HL-60 (cell line): Measurements from ENCODE around the gene IRGC.

Experiments
- GABPA ChIP-seq: IDR thresholded peaks from 2 replicates; pipeline ENCODE4 v1.6.1; 2012; ENCODE audit warnings: low read depth
- POLR2AphosphoS5 ChIP-seq: IDR thresholded peaks from 2 replicates; pipeline ENCODE4 v1.6.1; 2012; ENCODE audit warnings: low read depth
- TF ChIP-seq, protein P1 (sequence below): IDR thresholded peaks from one replicate; pipeline ENCODE4 v1.5.1; 2011; ENCODE audit warnings: low read length, control low read depth, inconsistent platforms; ENCODE audit not compliant: insufficient read depth
- TF ChIP-seq, protein P2 (sequence below): IDR thresholded peaks from 2 replicates; pipeline ENCODE4 v1.6.1; 2012; ENCODE audit warnings: low read depth; ENCODE audit not compliant: insufficient replicate concordance

GRCh38 chr19:43675269-43675879 is 40.5 kb upstream of the IRGC start:
- TF ChIP-seq, protein P1, sequence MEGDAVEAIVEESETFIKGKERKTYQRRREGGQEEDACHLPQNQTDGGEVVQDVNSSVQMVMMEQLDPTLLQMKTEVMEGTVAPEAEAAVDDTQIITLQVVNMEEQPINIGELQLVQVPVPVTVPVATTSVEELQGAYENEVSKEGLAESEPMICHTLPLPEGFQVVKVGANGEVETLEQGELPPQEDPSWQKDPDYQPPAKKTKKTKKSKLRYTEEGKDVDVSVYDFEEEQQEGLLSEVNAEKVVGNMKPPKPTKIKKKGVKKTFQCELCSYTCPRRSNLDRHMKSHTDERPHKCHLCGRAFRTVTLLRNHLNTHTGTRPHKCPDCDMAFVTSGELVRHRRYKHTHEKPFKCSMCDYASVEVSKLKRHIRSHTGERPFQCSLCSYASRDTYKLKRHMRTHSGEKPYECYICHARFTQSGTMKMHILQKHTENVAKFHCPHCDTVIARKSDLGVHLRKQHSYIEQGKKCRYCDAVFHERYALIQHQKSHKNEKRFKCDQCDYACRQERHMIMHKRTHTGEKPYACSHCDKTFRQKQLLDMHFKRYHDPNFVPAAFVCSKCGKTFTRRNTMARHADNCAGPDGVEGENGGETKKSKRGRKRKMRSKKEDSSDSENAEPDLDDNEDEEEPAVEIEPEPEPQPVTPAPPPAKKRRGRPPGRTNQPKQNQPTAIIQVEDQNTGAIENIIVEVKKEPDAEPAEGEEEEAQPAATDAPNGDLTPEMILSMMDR = no peak
- TF ChIP-seq POLR2AphosphoS5 (no peak), GABPA (no peak)
- TF ChIP-seq, protein P2, sequence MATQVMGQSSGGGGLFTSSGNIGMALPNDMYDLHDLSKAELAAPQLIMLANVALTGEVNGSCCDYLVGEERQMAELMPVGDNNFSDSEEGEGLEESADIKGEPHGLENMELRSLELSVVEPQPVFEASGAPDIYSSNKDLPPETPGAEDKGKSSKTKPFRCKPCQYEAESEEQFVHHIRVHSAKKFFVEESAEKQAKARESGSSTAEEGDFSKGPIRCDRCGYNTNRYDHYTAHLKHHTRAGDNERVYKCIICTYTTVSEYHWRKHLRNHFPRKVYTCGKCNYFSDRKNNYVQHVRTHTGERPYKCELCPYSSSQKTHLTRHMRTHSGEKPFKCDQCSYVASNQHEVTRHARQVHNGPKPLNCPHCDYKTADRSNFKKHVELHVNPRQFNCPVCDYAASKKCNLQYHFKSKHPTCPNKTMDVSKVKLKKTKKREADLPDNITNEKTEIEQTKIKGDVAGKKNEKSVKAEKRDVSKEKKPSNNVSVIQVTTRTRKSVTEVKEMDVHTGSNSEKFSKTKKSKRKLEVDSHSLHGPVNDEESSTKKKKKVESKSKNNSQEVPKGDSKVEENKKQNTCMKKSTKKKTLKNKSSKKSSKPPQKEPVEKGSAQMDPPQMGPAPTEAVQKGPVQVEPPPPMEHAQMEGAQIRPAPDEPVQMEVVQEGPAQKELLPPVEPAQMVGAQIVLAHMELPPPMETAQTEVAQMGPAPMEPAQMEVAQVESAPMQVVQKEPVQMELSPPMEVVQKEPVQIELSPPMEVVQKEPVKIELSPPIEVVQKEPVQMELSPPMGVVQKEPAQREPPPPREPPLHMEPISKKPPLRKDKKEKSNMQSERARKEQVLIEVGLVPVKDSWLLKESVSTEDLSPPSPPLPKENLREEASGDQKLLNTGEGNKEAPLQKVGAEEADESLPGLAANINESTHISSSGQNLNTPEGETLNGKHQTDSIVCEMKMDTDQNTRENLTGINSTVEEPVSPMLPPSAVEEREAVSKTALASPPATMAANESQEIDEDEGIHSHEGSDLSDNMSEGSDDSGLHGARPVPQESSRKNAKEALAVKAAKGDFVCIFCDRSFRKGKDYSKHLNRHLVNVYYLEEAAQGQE = no peak
